Activated T-helper 17 cell treated with anti-CD3 and anti-CD28 coated beads, Interleukin-2, amount 50 U/mL, for 72 hours (primary cell): ENCODE results near the gene NCF2. TPM values are rescaled to one million over a fixed set of nuclear protein-coding genes. Genes with fewer than 3 reads are reported as not detected.

Source experiments
- ATAC-seq: fragments of 150-1000 bp; cut with Tn5 transposase; replicated peaks from 2 replicates; pipeline ENCODE4 v1.10.0; 2021; ENCODE audit warnings: mild to moderate bottlenecking, moderate library complexity
- H3K27ac Mint-ChIP-seq: one replicate; pipeline ENCODE4 v1.8.0; 2022; ENCODE audit warnings: mixed read lengths
- H3K27me3 Mint-ChIP-seq: one replicate; pipeline ENCODE4 v1.8.0; 2022; ENCODE audit warnings: mixed read lengths
- H3K36me3 Mint-ChIP-seq: one replicate; pipeline ENCODE4 v1.8.0; 2022; ENCODE audit warnings: low read depth, mild to moderate bottlenecking, mixed read lengths
- H3K4me1 Mint-ChIP-seq: one replicate; pipeline ENCODE4 v1.8.0; 2022; ENCODE audit warnings: mixed read lengths
- H3K4me3 Mint-ChIP-seq: one replicate; pipeline ENCODE4 v1.8.0; 2022; ENCODE audit warnings: mild to moderate bottlenecking, mixed read lengths
- H3K9me3 Mint-ChIP-seq: one replicate; pipeline ENCODE4 v1.8.0; 2022; ENCODE audit warnings: mixed read lengths
- total RNA-seq, 2 donors: library from RNA; stranded (reverse); gene quantifications; one replicate each; pipeline ENCODE4 v1.2.3, GENCODE V29; 2022

The NCF2 gene
- total RNA-seq, 2 donors from 2014 or later = 4.4 to 18.7 TPM

GRCh38 chr1:183604038-183604808 lies 14.0 kb upstream of the NCF2 start:
- peak overlapping the region; percentile 22 for H3K27ac Mint-ChIP-seq
- peak; percentile 32 for ATAC-seq
- H3K9me3 Mint-ChIP-seq = no peaks in the 10 kb centered on the region
- H3K4me3 Mint-ChIP-seq = no peak overlapping the region
- peaks cover 4% of the 10 kb centered on the region for H3K27me3 Mint-ChIP-seq
- peaks cover 4% of the 10 kb centered on the region for H3K4me1 Mint-ChIP-seq
- no peaks in the 10 kb centered on the region for H3K36me3 Mint-ChIP-seq

GRCh38 chr1:183602510-183602909 lies 12.3 kb upstream of the NCF2 start:
- H3K36me3 Mint-ChIP-seq = no peaks in the 10 kb centered on the region
- peaks cover 4% of the 10 kb centered on the region for H3K27me3 Mint-ChIP-seq
- H3K9me3 Mint-ChIP-seq = no peaks in the 10 kb centered on the region
- ATAC-seq = no peak
- peaks cover 10% of the 10 kb centered on the region for H3K4me1 Mint-ChIP-seq
- no peak overlapping the region for H3K27ac Mint-ChIP-seq
- H3K4me3 Mint-ChIP-seq = no peak overlapping the region

- no peaks in the 10 kb centered on the region for H3K36me3 Mint-ChIP-seq
- H3K4me1 Mint-ChIP-seq = peaks cover 10% of the 10 kb centered on the region
- no peak overlapping the region for H3K27ac Mint-ChIP-seq
- peaks cover 4% of the 10 kb centered on the region for H3K27me3 Mint-ChIP-seq
- no peak for ATAC-seq
- no peak overlapping the region for H3K4me3 Mint-ChIP-seq
- no peaks in the 10 kb centered on the region for H3K9me3 Mint-ChIP-seq
Measured at GRCh38 chr1:183600634-183601033, 10.4 kb upstream of the NCF2 start.

- no peak overlapping the region for H3K4me3 Mint-ChIP-seq
- peak; percentile 37 for ATAC-seq
- no peak overlapping the region for H3K27ac Mint-ChIP-seq
- no peaks in the 10 kb centered on the region for H3K9me3 Mint-ChIP-seq
- H3K27me3 Mint-ChIP-seq = peaks cover 4% of the 10 kb centered on the region
- peaks cover 10% of the 10 kb centered on the region for H3K4me1 Mint-ChIP-seq
- H3K36me3 Mint-ChIP-seq = no peaks in the 10 kb centered on the region
Measured at GRCh38 chr1:183600136-183600535, 9.9 kb upstream of the NCF2 start.

GRCh38 chr1:183598386-183598785 lies 8.1 kb upstream of the NCF2 start:
- no peaks in the 10 kb centered on the region for H3K27me3 Mint-ChIP-seq
- no peaks in the 10 kb centered on the region for H3K36me3 Mint-ChIP-seq
- no peaks in the 10 kb centered on the region for H3K9me3 Mint-ChIP-seq
- peaks cover 9% of the 10 kb centered on the region for H3K4me1 Mint-ChIP-seq
- peak; percentile 62 for ATAC-seq
- peak overlapping the region; percentile 28 for H3K27ac Mint-ChIP-seq
- no peak overlapping the region for H3K4me3 Mint-ChIP-seq

GRCh38 chr1:183597656-183598347 lies 7.5 kb upstream of the NCF2 start:
- no peaks in the 10 kb centered on the region for H3K36me3 Mint-ChIP-seq
- ATAC-seq = no peak
- H3K4me3 Mint-ChIP-seq = no peak overlapping the region
- no peaks in the 10 kb centered on the region for H3K9me3 Mint-ChIP-seq
- peak overlapping the region; percentile 28 for H3K27ac Mint-ChIP-seq
- H3K27me3 Mint-ChIP-seq = no peaks in the 10 kb centered on the region
- H3K4me1 Mint-ChIP-seq = peaks cover 12% of the 10 kb centered on the region

- Mint-ChIP-seq H3K27ac (no peak overlapping the region), H3K4me1 (peaks cover 12% of the 10 kb centered on the region), H3K36me3 (no peaks in the 10 kb centered on the region), H3K27me3 (no peaks in the 10 kb centered on the region), H3K9me3 (no peaks in the 10 kb centered on the region), H3K4me3 (no peak overlapping the region)
- ATAC-seq = no peak
Measured at GRCh38 chr1:183596500-183596899, 6.2 kb upstream of the NCF2 start.

GRCh38 chr1:183595537-183595936 lies 5.3 kb upstream of the NCF2 start:
- Mint-ChIP-seq H3K27me3 (no peaks in the 10 kb centered on the region), H3K27ac (no peak overlapping the region), H3K4me1 (peaks cover 12% of the 10 kb centered on the region), H3K36me3 (no peaks in the 10 kb centered on the region), H3K9me3 (no peaks in the 10 kb centered on the region), H3K4me3 (no peak overlapping the region)
- ATAC-seq = no peak

- ATAC-seq = peak; percentile 25
- Mint-ChIP-seq H3K4me1 (peaks cover 15% of the 10 kb centered on the region), H3K27ac (peak overlapping the region; percentile 42), H3K4me3 (no peak overlapping the region), H3K9me3 (no peaks in the 10 kb centered on the region), H3K27me3 (no peaks in the 10 kb centered on the region), H3K36me3 (no peaks in the 10 kb centered on the region)
Measured at GRCh38 chr1:183593356-183593755, 3.1 kb upstream of the NCF2 start.

GRCh38 chr1:183592733-183593132 lies 2.5 kb upstream of the NCF2 start:
- ATAC-seq = no peak
- Mint-ChIP-seq H3K27ac (no peak overlapping the region), H3K4me1 (peaks cover 13% of the 10 kb centered on the region)

GRCh38 chr1:183589874-183590243 lies 400 bp downstream of the NCF2 start:
- H3K27ac Mint-ChIP-seq = peak overlapping the region; percentile 87
- no peaks in the 10 kb centered on the region for H3K36me3 Mint-ChIP-seq
- peaks cover 16% of the 10 kb centered on the region for H3K4me1 Mint-ChIP-seq
- H3K9me3 Mint-ChIP-seq = no peaks in the 10 kb centered on the region
- ATAC-seq = no peak
- no peaks in the 10 kb centered on the region for H3K27me3 Mint-ChIP-seq
- H3K4me3 Mint-ChIP-seq = peak overlapping the region; percentile 79

More at GRCh38 chr1:183592733-183593132, 2.5 kb upstream of the NCF2 start:
- Mint-ChIP-seq H3K9me3 (no peaks in the 10 kb centered on the region), H3K27me3 (no peaks in the 10 kb centered on the region), H3K4me3 (no peak overlapping the region), H3K36me3 (no peaks in the 10 kb centered on the region)

- no peaks in the 10 kb centered on the region for H3K9me3 Mint-ChIP-seq
- ATAC-seq = no peak
- peak overlapping the region; percentile 79 for H3K4me3 Mint-ChIP-seq
- peaks cover 17% of the 10 kb centered on the region for H3K4me1 Mint-ChIP-seq
- peak overlapping the region; percentile 87 for H3K27ac Mint-ChIP-seq
- H3K27me3 Mint-ChIP-seq = no peaks in the 10 kb centered on the region
- no peaks in the 10 kb centered on the region for H3K36me3 Mint-ChIP-seq
Measured at GRCh38 chr1:183589384-183589783, 875 bp downstream of the NCF2 start.

- Mint-ChIP-seq H3K4me1 (peaks cover 17% of the 10 kb centered on the region), H3K4me3 (peak overlapping the region; percentile 79), H3K9me3 (no peaks in the 10 kb centered on the region), H3K27me3 (no peaks in the 10 kb centered on the region), H3K27ac (peak overlapping the region; percentile 87), H3K36me3 (no peaks in the 10 kb centered on the region)
- ATAC-seq = no peak
Measured at GRCh38 chr1:183588827-183589226, 1.4 kb downstream of the NCF2 start.

GRCh38 chr1:183586926-183587325 lies 3.3 kb downstream of the NCF2 start:
- Mint-ChIP-seq H3K4me1 (peaks cover 10% of the 10 kb centered on the region), H3K27me3 (no peaks in the 10 kb centered on the region), H3K27ac (no peak overlapping the region), H3K9me3 (no peaks in the 10 kb centered on the region), H3K36me3 (no peaks in the 10 kb centered on the region), H3K4me3 (no peak overlapping the region)
- no peak for ATAC-seq

- Mint-ChIP-seq H3K9me3 (no peaks in the 10 kb centered on the region), H3K4me1 (peaks cover 10% of the 10 kb centered on the region)
- no peak for ATAC-seq
Measured at GRCh38 chr1:183586455-183586854, 3.8 kb downstream of the NCF2 start.

More at GRCh38 chr1:183586455-183586854, 3.8 kb downstream of the NCF2 start:
- H3K27me3 Mint-ChIP-seq = no peaks in the 10 kb centered on the region
- no peaks in the 10 kb centered on the region for H3K36me3 Mint-ChIP-seq
- H3K27ac Mint-ChIP-seq = no peak overlapping the region
- H3K4me3 Mint-ChIP-seq = no peak overlapping the region
